Skeletal muscle cell (primary cell): ENCODE results near the gene ANAPC2.

Experiments
- DNase-seq: peaks from one replicate; pipeline ENCODE4 v3.0.0-alpha.2; 2010; ENCODE audit warnings: low read depth
- H3K4me3 ChIP-seq: 2 replicates; pipeline ENCODE4 v1.5.1; 2011; ENCODE audit warnings: low read depth, mild to moderate bottlenecking, control low read depth, low read length, moderate library complexity

Gene ANAPC2, protein sequence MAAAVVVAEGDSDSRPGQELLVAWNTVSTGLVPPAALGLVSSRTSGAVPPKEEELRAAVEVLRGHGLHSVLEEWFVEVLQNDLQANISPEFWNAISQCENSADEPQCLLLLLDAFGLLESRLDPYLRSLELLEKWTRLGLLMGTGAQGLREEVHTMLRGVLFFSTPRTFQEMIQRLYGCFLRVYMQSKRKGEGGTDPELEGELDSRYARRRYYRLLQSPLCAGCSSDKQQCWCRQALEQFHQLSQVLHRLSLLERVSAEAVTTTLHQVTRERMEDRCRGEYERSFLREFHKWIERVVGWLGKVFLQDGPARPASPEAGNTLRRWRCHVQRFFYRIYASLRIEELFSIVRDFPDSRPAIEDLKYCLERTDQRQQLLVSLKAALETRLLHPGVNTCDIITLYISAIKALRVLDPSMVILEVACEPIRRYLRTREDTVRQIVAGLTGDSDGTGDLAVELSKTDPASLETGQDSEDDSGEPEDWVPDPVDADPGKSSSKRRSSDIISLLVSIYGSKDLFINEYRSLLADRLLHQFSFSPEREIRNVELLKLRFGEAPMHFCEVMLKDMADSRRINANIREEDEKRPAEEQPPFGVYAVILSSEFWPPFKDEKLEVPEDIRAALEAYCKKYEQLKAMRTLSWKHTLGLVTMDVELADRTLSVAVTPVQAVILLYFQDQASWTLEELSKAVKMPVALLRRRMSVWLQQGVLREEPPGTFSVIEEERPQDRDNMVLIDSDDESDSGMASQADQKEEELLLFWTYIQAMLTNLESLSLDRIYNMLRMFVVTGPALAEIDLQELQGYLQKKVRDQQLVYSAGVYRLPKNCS

DNA sequence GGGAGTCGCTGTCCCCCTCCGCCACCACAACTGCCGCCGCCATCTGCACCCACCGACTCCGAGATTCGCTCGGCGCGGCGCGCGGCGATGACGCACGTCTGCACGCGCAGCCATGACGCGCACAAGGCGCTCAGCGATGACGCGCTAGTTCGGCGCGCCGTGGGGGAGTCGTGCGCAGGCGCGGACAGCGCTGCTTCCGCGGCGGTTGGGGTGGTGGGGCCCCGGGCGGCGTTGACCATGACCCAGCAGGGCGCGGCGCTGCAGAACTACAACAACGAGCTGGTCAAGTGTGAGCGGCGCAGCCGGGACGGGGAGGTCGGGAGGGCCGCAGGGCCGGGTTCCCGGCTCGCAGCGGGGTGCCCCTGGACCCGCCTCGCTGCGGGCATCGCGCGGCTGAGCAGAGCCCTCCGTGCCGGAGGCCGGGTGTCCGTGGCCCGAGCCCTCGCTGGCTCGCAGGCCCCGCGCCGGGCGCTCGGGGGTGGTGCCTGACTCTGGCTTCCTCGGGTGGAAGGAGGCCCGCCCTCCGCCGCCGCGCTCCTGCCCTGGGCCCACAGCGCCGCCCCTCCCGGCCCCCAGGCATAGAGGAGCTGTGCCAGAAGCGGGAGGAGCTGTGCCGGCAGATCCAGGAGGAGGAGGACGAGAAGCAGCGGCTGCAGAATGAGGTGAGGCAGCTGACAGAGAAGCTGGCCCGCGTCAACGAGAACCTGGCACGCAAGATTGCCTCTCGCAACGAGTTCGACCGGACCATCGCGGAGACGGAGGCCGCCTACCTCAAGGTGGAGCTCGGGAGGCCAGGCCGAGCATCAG lies at the start of gene ANAPC2, which contains the start of gene SSNA1:
TSS of gene ANAPC2 (minus strand) at position 71 of the 807 bp plus-strand sequence. CDS start at position 43, 28 bp downstream.
TSS of gene SSNA1 (plus strand) at position 187 of the 807 bp plus-strand sequence. CDS start at position 238, 51 bp downstream.
- DNase-seq = peak; percentile 78
- H3K4me3 ChIP-seq = peak within 1 kb of the TSS; percentile 98

DNA sequence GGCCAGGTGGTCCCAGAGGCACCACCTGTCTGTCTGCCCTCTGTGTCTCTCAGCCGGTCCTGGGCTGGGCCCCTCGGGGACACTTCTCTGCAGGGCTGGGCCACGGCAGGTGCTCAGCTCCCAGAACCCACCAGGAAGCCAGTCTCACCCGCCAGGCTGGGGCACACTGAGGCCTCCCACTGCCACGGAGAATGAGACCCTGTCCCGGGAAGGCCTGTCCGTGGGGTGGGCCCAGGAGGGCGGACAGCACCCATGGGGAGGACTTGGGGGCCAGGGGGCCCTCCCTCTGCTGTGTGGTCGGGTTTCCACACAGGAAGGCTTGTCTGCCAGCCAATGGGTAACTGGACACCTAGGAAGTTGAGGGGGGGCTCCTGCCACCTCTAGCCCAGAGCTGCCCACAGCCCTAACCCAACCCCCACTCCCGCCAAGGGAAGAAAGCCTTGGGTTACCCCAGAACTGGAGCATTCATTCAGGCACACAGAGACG lies 48.6 kb upstream of the ANAPC2 start:
- no peak for DNase-seq
- H3K4me3 ChIP-seq = no peak overlapping the region

DNA sequence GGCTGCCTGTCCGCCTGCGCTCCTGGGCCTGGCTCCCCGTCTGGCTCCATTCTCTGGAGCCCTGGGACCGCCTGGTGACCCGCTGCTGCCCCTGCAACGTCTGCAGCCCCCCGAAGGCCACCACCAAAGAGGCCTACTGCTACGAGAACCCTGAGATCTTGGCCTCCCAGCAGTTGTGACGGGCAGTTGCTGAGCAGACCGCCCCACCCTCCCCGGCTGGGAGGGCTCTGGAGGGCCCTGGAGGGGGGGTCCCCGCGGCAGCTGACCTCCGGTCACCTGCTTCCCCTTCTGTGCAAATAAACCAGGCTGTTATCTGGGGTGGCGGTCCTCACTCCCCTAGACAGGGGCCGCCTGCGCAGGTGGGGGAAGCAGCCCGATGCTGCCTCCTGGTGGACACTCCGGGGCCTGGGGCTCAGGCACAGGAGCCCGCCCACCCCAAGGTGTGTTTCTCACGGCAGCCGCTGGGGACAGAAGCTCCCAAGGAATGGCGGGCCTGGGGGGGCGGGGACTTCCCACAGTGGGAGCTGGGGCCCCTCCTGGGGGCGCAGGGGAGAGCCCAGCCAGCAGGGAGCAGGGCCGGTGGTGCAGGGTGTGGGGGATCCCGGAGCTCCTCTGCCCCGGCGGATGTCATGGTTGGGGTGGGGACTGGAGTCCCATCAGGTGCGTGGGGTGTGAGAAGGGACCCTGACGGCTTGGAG lies 48.0 kb upstream of the ANAPC2 start:
- H3K4me3 ChIP-seq = no peak overlapping the region
- no peak for DNase-seq

DNA sequence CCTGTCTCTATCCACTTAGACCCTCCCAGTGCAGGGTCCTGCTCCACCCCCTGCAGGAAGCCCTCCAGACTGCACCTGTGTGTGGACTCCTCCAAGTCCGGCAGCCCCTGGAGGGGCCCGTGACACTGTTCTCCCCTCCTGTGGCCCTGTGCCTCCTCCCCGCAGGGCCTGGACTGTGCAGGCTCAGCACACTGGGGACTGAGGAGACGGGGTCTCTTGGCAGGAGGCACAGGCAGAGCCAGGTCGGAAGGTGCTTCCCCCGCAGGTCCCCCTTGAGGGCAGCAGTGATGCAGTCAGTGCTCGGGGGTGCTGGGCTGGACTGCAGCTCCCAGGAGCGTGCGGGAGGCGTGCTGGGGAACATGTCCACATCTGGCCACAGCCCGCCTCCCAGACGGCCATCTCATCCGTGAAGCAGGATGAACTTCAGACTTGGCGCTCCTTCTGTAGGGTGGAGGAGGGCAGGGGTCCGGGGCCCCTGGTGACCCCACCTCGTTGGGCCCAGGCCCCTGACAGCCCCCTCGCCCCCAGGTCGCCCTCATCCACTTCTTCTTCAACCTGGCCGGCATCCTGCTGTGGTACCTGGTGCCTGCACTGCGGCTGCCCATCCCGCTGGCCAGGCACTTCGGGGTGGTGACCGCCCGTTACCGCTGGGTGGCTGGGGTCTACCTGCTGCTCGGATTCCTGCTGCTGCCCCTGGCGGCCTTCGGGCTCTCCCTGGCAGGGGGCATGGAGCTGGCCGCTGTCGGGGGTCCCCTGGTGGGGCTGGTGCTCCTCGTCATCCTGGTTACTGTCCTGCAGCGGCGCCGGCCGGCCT lies 47.3 kb upstream of the ANAPC2 start:
- H3K4me3 ChIP-seq = no peak overlapping the region
- no peak for DNase-seq

DNA sequence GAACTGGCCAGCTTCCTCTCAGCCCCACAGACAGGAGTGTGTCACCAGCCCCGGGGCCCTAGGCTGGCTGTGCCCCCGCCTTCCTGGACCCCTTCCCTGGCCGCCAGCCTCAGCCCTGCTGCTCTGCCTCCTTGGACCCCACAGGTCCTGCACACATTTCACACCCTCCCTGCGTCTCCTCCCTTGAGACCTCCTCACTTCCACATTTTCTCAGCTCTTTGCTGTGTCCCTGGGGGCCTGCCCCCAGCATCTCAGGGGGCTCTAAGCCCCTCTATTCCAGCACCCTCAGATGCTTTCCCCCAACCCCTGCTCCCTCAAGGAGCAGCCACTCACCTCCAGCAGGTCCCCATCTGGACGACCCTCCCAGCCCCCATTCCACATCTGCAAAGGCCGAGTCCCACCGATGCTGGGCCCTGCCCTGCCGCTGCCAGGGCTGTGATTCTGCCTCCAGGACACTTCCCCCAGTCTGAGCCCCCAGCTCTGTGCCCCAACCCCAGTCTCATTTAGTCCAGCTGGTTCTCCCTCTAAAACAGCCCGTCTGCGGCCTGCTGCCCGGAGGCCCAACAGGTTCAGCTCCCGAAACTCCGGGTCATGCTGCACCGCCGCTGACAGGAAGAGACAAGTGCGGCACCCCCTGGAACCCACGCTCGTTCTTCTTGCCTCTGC lies 46.5 kb upstream of the ANAPC2 start:
- H3K4me3 ChIP-seq = no peak overlapping the region
- DNase-seq = no peak

DNA sequence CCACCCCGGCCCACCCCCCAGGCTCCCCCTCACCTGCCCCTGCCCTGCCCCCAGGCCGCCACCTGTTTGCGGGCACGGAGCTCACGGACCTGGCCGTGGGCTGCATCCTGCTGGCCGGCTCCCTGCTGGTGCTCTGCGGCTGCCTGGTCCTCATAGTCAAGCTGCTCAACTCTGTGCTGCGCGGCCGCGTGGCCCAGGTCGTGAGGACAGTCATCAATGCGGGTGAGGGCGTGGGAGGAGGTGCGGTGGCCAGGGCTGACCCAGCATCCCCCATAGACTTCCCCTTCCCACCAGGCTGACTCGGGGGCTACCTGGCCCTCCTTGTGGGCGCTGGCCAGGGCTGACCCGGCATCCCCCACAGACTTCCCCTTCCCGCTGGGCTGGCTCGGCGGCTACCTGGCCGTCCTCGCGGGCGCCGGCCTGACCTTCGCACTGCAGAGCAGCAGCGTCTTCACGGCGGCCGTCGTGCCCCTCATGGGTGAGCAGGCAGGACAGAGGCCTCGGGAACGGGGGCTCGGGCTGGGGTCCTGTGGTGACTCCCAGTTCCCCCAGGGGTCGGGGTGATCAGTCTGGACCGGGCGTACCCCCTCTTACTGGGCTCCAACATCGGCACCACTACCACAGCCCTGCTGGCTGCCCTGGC lies 45.8 kb upstream of the ANAPC2 start:
- no peak for DNase-seq
- no peak overlapping the region for H3K4me3 ChIP-seq

DNA sequence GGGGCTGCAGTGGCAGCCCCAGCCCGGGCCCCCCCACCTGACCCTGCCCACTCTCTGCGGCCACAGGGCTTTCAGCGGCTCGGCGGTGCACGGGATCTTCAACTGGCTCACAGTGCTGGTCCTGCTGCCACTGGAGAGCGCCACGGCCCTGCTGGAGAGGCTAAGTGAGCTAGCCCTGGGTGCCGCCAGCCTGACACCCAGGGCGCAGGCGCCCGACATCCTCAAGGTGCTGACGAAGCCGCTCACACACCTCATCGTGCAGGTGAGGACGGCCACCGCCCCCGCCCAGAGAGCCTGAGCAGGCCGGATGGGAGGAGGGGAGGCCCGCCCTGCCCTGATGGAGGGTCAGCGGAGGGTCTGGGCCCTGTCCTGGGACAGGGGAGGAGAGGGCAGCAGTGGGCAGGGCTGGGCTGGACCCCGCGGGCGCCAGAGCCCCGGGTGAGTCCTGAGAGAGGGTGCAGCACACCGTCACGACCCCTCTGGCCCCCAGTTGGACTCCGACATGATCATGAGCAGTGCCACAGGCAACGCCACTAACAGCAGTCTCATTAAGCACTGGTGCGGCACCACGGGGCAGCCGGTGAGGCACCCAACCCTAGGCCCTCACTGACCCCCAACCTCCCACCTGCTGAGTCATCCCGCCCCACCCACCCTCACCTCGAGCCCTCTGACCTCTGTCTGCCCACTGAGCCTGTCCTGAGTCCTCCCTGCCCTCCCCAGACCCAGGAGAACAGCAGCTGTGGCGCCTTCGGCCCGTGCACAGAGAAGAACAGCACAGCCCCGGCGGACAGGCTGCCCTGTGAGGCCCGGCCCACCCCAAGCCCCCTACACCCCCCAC lies 45.0 kb upstream of the ANAPC2 start:
- no peak for DNase-seq
- H3K4me3 ChIP-seq = no peak overlapping the region

DNA sequence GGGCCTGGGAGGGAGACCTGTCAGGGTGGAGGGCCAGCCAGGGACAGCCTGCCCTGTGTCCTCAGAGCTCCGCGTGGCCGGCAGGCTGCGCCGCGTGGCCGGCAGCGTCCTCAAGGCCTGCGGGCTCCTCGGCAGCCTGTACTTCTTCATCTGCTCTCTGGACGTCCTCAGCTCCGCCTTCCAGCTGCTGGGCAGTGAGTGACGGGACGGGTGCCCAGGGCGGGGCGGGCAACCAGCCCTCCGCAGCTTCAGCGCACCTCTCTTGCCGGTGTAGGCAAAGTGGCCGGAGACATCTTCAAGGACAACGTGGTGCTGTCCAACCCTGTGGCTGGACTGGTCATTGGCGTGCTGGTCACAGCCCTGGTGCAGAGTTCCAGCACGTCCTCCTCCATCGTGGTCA lies 44.1 kb upstream of the ANAPC2 start:
- no peak for DNase-seq
- H3K4me3 ChIP-seq = no peak overlapping the region

DNA sequence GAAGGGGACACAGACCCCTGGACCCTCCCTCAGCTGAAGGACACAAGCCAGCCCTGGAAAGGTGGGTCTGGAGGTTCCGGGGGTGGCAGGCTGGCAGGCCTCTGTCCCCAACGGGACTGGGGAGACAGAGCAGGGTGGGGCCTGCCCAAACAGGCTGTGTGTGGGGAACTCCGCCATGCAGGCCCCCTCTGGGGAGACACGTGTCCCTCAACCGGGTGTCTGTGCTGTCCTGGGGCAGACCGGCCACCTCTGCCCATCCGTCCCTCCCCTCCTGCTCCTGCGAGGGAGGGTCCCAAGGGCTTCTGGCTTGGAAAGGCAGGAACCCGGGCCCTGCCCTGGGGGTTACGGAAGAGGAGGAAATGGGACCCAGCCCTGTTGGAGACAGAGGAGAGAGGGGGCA lies 43.7 kb upstream of the ANAPC2 start:
- no peak overlapping the region for H3K4me3 ChIP-seq
- no peak for DNase-seq

DNA sequence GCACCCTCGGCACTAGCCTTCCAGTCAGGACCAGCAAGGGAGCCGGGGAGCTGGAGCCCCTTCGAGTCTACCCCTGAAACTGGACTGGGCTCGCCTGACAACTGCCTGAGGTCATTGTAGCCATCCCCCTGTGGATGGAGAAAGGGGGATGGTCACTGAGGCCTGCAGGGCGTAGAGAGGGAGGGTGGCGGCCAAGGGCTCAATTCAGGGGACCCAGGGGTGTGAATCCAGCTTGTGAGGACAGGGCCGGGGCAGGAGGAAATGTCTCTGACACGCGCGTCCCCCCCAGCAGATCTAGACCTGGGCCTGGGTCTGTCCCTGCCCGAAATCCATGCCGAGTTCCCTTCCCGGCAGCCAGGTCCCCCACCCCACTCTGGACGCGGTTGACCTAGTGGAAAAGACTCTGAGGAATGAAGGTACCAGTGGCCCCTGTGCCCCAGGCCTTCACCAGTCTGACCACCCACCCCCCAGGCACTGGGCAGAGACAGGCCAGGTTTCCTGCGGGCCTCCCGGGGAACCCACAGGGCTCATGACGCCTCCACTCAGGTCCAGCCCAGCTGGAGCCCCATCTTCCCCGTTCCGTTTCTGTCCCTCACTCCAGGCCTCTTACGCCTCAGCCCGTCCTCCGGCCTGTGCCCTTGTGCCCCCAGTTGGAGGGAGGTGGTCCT lies 43.1 kb upstream of the ANAPC2 start:
- H3K4me3 ChIP-seq = no peak overlapping the region
- no peak for DNase-seq

DNA sequence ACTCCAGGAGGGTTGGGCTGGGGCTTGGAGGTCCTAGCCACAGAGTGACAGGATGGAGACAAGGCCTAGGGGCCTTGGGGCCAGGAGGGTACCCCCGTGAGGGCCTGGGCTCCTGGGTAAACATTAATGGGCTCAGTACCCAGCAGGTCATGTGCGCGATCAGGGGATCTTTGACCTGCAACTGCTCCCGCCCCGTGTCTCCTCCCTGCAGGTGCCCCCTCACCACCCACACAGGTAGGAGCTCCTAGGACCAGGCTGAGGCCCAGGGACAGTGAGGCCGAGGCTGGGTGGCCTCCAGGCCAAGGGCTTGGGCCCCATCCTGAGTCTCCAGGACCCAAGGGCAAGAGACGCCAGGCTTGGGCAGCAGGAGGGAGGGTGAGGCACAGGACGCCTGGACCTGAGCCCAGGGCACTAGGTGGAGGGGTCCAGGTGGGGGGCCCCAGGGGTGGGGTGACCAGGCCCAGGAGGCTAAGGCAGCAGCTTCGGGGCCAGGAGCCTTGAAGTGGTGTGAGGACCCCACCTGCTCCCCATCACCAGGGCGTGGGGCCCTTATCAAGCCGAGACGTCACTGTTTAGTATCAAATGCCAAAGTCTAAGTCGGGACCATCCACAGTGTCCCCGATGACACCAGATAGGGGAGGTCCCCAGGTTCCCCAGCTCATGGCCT lies 42.5 kb upstream of the ANAPC2 start, which contains the start of gene SLC34A3:
TSS of gene SLC34A3 (plus strand) at position 197 of the 667 bp plus-strand sequence. CDS start 802 bp downstream, outside the sequence.
- DNase-seq = no peak
- H3K4me3 ChIP-seq = no peak within 1 kb of the TSS

DNA sequence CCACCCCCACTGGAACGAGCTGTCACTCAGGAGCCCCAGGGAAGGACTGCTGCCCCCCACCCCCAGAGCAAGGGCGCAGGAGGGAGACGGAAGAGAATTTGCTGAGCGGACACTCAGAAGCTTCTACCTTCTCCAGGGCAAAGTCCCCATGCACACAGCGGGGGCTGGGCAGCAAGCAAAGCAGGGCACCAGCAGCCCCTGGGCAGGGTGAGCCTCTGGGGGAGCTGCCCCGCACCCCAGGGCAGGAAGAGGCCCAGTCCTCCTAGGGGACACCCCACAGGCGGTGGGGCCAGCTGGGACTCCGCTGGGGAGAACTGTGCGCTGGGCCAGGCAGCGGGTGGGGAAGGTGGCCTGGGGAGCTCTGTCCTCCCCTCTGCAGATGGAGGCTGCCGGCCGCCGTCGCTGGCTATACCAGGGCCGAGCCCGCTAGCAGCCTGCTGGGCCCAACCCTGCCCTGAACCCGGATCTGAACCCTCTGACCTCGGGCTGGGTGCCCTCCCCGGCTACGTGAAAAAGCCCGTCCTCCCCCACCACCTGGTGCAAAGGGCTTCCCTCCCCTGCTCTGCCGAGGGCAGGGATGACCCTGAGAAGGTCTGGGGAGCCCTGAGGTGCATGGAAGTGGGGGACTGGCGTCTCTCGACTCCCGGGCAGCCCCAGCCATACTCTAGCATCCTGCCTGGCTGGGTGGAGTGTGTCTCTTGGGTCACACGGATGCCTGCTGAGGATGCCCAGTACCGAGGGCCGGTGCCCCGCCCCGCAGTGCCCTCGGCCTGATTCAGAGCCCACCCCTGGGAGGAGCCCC lies 41.7 kb upstream of the ANAPC2 start:
- no peak overlapping the region for H3K4me3 ChIP-seq

DNA sequence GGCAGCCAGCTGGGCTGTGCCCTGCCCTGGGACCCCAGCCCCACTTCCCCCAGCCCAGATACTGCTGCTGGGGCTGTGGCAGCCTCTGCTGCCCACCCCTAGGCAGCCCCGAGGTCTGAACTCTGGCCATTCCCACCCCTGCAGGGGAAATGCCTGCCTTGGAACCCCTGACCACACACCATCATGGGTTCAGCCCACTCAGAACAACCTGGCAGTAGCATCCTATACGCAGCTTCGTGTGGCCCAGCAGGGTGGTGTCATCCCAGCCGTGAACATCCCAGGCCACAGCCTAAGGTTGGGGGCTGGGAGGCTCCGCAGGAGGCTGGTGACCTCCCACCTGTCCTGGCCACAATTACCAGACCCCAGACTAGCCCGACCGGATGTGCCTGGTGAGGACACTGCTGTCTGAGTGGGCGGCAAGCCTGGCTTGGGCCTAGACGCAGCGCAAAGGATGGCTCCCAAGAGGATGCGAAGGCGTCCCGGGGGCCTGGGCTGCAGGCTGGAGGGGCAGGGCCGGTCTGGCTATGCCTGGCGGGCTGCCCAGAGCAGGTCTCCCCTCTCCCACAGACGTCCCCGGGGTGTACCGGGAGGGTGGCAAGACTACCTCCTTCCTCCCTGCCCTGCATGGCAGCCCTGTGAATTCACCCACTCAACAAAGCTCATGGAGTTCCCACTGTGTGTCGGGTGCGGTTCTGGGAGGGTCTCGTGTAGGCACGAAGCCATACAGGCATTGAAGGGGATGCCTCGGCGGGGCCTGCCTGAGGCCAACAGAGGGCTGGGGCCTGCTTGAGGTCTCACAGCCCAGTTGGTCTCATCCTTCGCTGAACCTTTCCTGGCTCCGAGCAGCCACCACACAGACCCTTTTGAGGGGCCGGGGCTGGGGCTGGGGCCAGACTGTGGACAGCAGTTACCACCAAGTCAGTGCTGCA lies 40.9 kb upstream of the ANAPC2 start:
- no peak overlapping the region for H3K4me3 ChIP-seq
- no peak for DNase-seq

More for the DNA sequence above, 41.7 kb upstream of the ANAPC2 start:
- DNase-seq = no peak
